IMR-90 (cell line): Measurements from ENCODE around the gene RMND5B. TPM values are rescaled to one million over a fixed set of nuclear protein-coding genes. Genes with fewer than 3 reads are reported as not detected.

ENCODE experiments used
- ATAC-seq: fragments of 200-7000 bp; cut with Tn5 transposase; 2 replicates; pipeline ENCODE4 v1.9.1; 2020; ENCODE audit warnings: low read depth, mild to moderate bottlenecking, moderate library complexity
- BruUV-seq: library from RNA; stranded (reverse); fragments of 400-500 nt; replicated peaks from 2 replicates; lab custom pipeline; 2021; lab: Mats Ljungman, UMichigan
- CTCF ChIA-PET: fragments of 300-600 bp; formaldehyde crosslinking; extraction: SDS; loops from one replicate; lab custom pipeline; 2021; ENCODE audit warnings: antibody characterized with exemption; lab: Yijun Ruan, JAX
- POLR2A ChIA-PET: fragments of 300-600 bp; sonication (Branson Sonifier 250); formaldehyde crosslinking; loops from one replicate; lab custom pipeline; 2022; ENCODE audit warnings: antibody characterized with exemption; ENCODE audit not compliant: unreplicated experiment; lab: Charles Lee
- DNase-seq: peaks from one replicate; pipeline ENCODE4 v3.0.0; 2013
- H2AFZ ChIP-seq: replicated peaks from 2 replicates; pipeline ENCODE3; 2013; ENCODE audit warnings: low read length, mild to moderate bottlenecking; ENCODE audit not compliant: poor library complexity
- H2AK5ac ChIP-seq: 2 replicates; pipeline ENCODE4 v1.6.1; 2013; ENCODE audit warnings: low read depth, low read length, inconsistent platforms
- H2AK9ac ChIP-seq: replicated peaks from 2 replicates; pipeline ENCODE3; 2013; ENCODE audit warnings: mild to moderate bottlenecking, low read depth, low read length, moderate library complexity; ENCODE audit not compliant: poor library complexity
- H2BK120ac ChIP-seq: 2 replicates; pipeline ENCODE4 v1.6.1; 2013; ENCODE audit warnings: low read depth, low read length, inconsistent platforms
- H2BK15ac ChIP-seq: 3 replicates; pipeline ENCODE4 v1.6.1; 2013; ENCODE audit warnings: low read depth, low read length, inconsistent platforms
- H2BK20ac ChIP-seq: 2 replicates; pipeline ENCODE4 v1.6.1; 2013; ENCODE audit warnings: low read depth, mild to moderate bottlenecking, inconsistent platforms, low read length, moderate library complexity
- H2BK5ac ChIP-seq: 2 replicates; pipeline ENCODE4 v1.6.1; 2013; ENCODE audit warnings: mild to moderate bottlenecking, low read depth, low read length, inconsistent platforms; ENCODE audit not compliant: poor library complexity, severe bottlenecking
- H3K14ac ChIP-seq: replicated peaks from 2 replicates; pipeline ENCODE4 v1.6.1; 2013; ENCODE audit warnings: low read depth, low read length, inconsistent platforms
- H3K18ac ChIP-seq: 2 replicates; pipeline ENCODE4 v1.6.1; 2013; ENCODE audit warnings: low read depth, low read length, control low read depth
- H3K23ac ChIP-seq: 2 replicates; pipeline ENCODE4 v1.6.1; 2013; ENCODE audit warnings: low read depth, low read length, inconsistent platforms
- H3K27ac ChIP-seq: 2 replicates; pipeline ENCODE4 v1.5.1; 2013; ENCODE audit warnings: mild to moderate bottlenecking, control low read depth, low read length; ENCODE audit not compliant: insufficient read depth
- H3K27me3 ChIP-seq: 2 replicates; pipeline ENCODE4 v1.6.1; 2013; ENCODE audit warnings: low read length; ENCODE audit not compliant: control insufficient read depth, insufficient read depth
- H3K36me3 ChIP-seq: 2 replicates; pipeline ENCODE4 v1.6.1; 2013; ENCODE audit warnings: low read length, mixed read lengths; ENCODE audit not compliant: control insufficient read depth, insufficient read depth
- H3K4ac ChIP-seq: 2 replicates; pipeline ENCODE4 v1.6.1; 2013; ENCODE audit warnings: low read depth, low read length, inconsistent platforms
- H3K4me1 ChIP-seq: 2 replicates; pipeline ENCODE4 v1.6.1; 2013; ENCODE audit warnings: low read length, mixed read lengths; ENCODE audit not compliant: control insufficient read depth, insufficient read depth
- H3K4me2 ChIP-seq: 2 replicates; pipeline ENCODE4 v1.6.1; 2013; ENCODE audit warnings: low read depth, mild to moderate bottlenecking, control low read depth, low read length, moderate library complexity
- H3K4me3 ChIP-seq: 2 replicates; pipeline ENCODE4 v1.5.1; 2013; ENCODE audit warnings: low read depth, mild to moderate bottlenecking, control low read depth, low read length, moderate library complexity; ENCODE audit not compliant: insufficient read depth
- H3K56ac ChIP-seq: 2 replicates; pipeline ENCODE4 v1.6.1; 2013; ENCODE audit warnings: low read length, inconsistent platforms; ENCODE audit not compliant: insufficient read depth; ENCODE audit errors: extremely low read depth
- H3K79me1 ChIP-seq, 2 experiments: 2 replicates each; pipeline ENCODE4 v1.6.1; 2013; ENCODE audit warnings: low read length in 2 of 2, inconsistent platforms in 1 of 2, low read depth in 1 of 2
- H3K9ac ChIP-seq: 2 replicates; pipeline ENCODE4 v1.6.1; 2013; ENCODE audit warnings: low read depth, low read length, control low read depth
- H3K9me1 ChIP-seq: 2 replicates; pipeline ENCODE4 v1.6.1; 2013; ENCODE audit warnings: low read length, inconsistent platforms; ENCODE audit not compliant: insufficient read depth
- H3K9me3 ChIP-seq: 2 replicates; pipeline ENCODE4 v1.6.1; 2013; ENCODE audit warnings: low read length; ENCODE audit not compliant: control insufficient read depth, insufficient read depth
- H4K20me1 ChIP-seq: 2 replicates; pipeline ENCODE4 v1.6.1; 2013; ENCODE audit warnings: low read length, inconsistent platforms; ENCODE audit not compliant: insufficient read depth
- H4K5ac ChIP-seq: 2 replicates; pipeline ENCODE4 v1.6.1; 2013; ENCODE audit warnings: mild to moderate bottlenecking, low read depth, low read length, control low read depth
- H4K8ac ChIP-seq, 2 experiments: 2 replicates each; pipeline ENCODE4 v1.6.1; 2013; ENCODE audit warnings: low read depth in 2 of 2, low read length in 2 of 2, control low read depth in 1 of 2, inconsistent platforms in 1 of 2
- H4K91ac ChIP-seq: 2 replicates; pipeline ENCODE4 v1.6.1; 2013; ENCODE audit warnings: low read depth, low read length, inconsistent platforms; ENCODE audit not compliant: insufficient read depth
- CEBPB ChIP-seq: IDR thresholded peaks from 2 replicates; pipeline ENCODE4 v1.6.1; 2012; ENCODE audit warnings: low read depth, low read length, improper control_type of control experiment
- CHD1 ChIP-seq: IDR thresholded peaks from 2 replicates; pipeline ENCODE4 v1.6.1; 2012; ENCODE audit warnings: low read depth, low read length, improper control_type of control experiment
- CTCF ChIP-seq: conservative IDR thresholded peaks from 2 replicates; pipeline ENCODE4 v1.5.1; 2012; ENCODE audit warnings: mild to moderate bottlenecking, low read depth, low read length, improper control_type of control experiment
- ELK1 ChIP-seq: fragments of 150-350 bp; IDR thresholded peaks from 2 replicates; pipeline ENCODE4 v1.6.1; 2016; ENCODE audit warnings: low read depth, mild to moderate bottlenecking, low read length, moderate library complexity, borderline replicate concordance
- FOS ChIP-seq: fragments of 150-350 bp; IDR thresholded peaks from 2 replicates; pipeline ENCODE4 v1.6.1; 2016; ENCODE audit warnings: low read depth, low read length
- MAFK ChIP-seq: IDR thresholded peaks from 2 replicates; pipeline ENCODE4 v1.6.1; 2012; ENCODE audit warnings: low read depth, low read length, improper control_type of control experiment
- MAZ ChIP-seq: IDR thresholded peaks from 2 replicates; pipeline ENCODE4 v1.6.1; 2012; ENCODE audit warnings: low read depth, mild to moderate bottlenecking, low read length, improper control_type of control experiment, moderate library complexity, borderline replicate concordance
- MXI1 ChIP-seq: IDR thresholded peaks from 2 replicates; pipeline ENCODE4 v1.6.1; 2012; ENCODE audit warnings: low read depth, mild to moderate bottlenecking, low read length, moderate library complexity, borderline replicate concordance
- NFE2L2 ChIP-seq: fragments of 150-350 bp; IDR thresholded peaks from 2 replicates; pipeline ENCODE4 v1.6.1; 2016; ENCODE audit warnings: low read depth, mild to moderate bottlenecking, low read length
- POLR2A ChIP-seq: IDR thresholded peaks from 2 replicates; pipeline ENCODE4 v1.6.1; 2012; ENCODE audit warnings: mild to moderate bottlenecking, low read depth, low read length
- RAD21 ChIP-seq: IDR thresholded peaks from 2 replicates; pipeline ENCODE4 v1.6.1; 2012; ENCODE audit warnings: low read length, improper control_type of control experiment
- RCOR1 ChIP-seq: IDR thresholded peaks from 2 replicates; pipeline ENCODE4 v1.6.1; 2012; ENCODE audit warnings: mild to moderate bottlenecking, low read length, improper control_type of control experiment; ENCODE audit not compliant: insufficient replicate concordance
- RFX5 ChIP-seq: IDR thresholded peaks from 2 replicates; pipeline ENCODE4 v1.8.0; 2012; ENCODE audit warnings: low read depth, mild to moderate bottlenecking, low read length, moderate library complexity
- WGBS, 2 experiments: methylation state at CpG; one replicate each; pipeline versions ENCODE4 v1.1.5 to v1.1.7; 2013; ENCODE audit warnings: missing lambda C conversion rate in 2 of 2; ENCODE audit not compliant: insufficient read length in 1 of 2; ENCODE audit errors: extremely low coverage in 2 of 2; 5-methylcytosine and 5-hydroxymethylcytosine counted together
- dilution Hi-C: fragments of 300-500 bp; cut with HindIII; formaldehyde crosslinking; loops from one replicate; pipeline ENCODE4 v1.14.3; 2018; ENCODE audit warnings: low sequenced_read_pairs; ENCODE audit not compliant: unreplicated experiment
- in situ Hi-C: fragments of 300-500 bp; cut with MboI; formaldehyde crosslinking; loops from 3 replicates; pipeline ENCODE4 v1.14.3; 2019; ENCODE audit warnings: low sequenced_read_pairs, inconsistent platforms, mixed read lengths
- intact Hi-C: fragments of 100-400 bp; cut with micrococcal nuclease; formaldehyde crosslinking; loops from 2 replicates; pipeline ENCODE4 v1.10.0; 2022
- polyA plus RNA-seq, 3 experiments: library from polyadenylated mRNA; depleted of rRNA; stranded (reverse); fragments of >200 nt; gene quantifications; 2 replicates each; pipeline ENCODE4 v1.2.3, GENCODE V29; 2012; ENCODE audit warnings: low replicate concordance in 1 of 3
- total RNA-seq: library from RNA; depleted of rRNA; stranded (reverse); fragments of >200 nt; gene quantifications from 2 replicates; pipeline ENCODE4 v1.2.3, GENCODE V29; 2012

The RMND5B gene
- total and polyA plus RNA-seq, 2 of the 4 experiments (the other 2 are of a cell fraction): 14.0 to 19.5 TPM

- Histone ChIP-seq H3K9me3 (no peaks in the 10 kb centered on the region), H3K4ac (no peak within 1 kb of the TSS), H3K14ac (no peak within 1 kb of the TSS), H4K91ac (no peak within 1 kb of the TSS), H4K8ac (peak within 1 kb of the TSS in 1 of 2 experiments; percentile 63; a peak in 1 of 4 replicates), H2BK20ac (no peak within 1 kb of the TSS), H2AFZ (peak within 1 kb of the TSS; percentile 47), H2AK5ac (no peak within 1 kb of the TSS), H3K4me1 (peaks cover 5% of the 10 kb centered on the region), H3K4me2 (peak within 1 kb of the TSS; percentile 91), H3K4me3 (no peak within 1 kb of the TSS), H3K27ac (peak within 1 kb of the TSS; percentile 44; the same call in 1 of the 2 replicates), H3K23ac (no peak within 1 kb of the TSS), H4K20me1 (no peaks in the 10 kb centered on the region), H3K79me1 (no peaks in the 10 kb centered on the region), H3K27me3 (no peaks in the 10 kb centered on the region), H2BK120ac (no peak within 1 kb of the TSS), H2BK5ac (no peak within 1 kb of the TSS), H3K56ac (no peak within 1 kb of the TSS), H3K9me1 (no peaks in the 10 kb centered on the region), H3K36me3 (no peaks in the 10 kb centered on the region), H3K9ac (no peak within 1 kb of the TSS; the same call in none of the 2 replicates), H2AK9ac (no peak within 1 kb of the TSS), H3K18ac (no peak within 1 kb of the TSS), H2BK15ac (no peak within 1 kb of the TSS), H4K5ac (no peak within 1 kb of the TSS; the same call in 1 of the 2 replicates)
- ATAC-seq (peak; percentile 40), DNase-seq (no peak)
- 61% methylated on average over 8 of the region's 27 CpGs; no CpG with 5 or more reads in 1 of the 2 experiments for WGBS, 2 experiments
- dilution Hi-C loops (no loop called here), in situ Hi-C loops (no loop called here), intact Hi-C loops (no loop called here)
- TF ChIP-seq MXI1 (no peak), RFX5 (no peak), NFE2L2 (no peak), CEBPB (no peak), RAD21 (no peak), MAZ (no peak), POLR2A (no peak), RCOR1 (no peak), FOS (no peak), ELK1 (no peak), CHD1 (no peak), CTCF (no peak), MAFK (no peak)
- ChIA-PET POLR2A (no interaction called here), CTCF (no interaction called here)
- no TSS peak for BruUV-seq
These were observed 56.2 kb downstream of the RMND5B start, which contains the start of gene GMCL2 for GRCh38 chr5:178187014-178187413. TSS of gene GMCL2 (minus strand) at chr5:178187371. CDS start at chr5:178187299, 72 bp downstream.
